BJ (cell line): ENCODE data around the gene HSPG2. TPM values are rescaled to one million over a fixed set of nuclear protein-coding genes. Genes with fewer than 3 reads are reported as not detected.

Experiments used
- CTCF ChIA-PET: fragments of 350-600 bp; formaldehyde crosslinking; extraction: SDS; loops from one replicate; lab custom pipeline; 2021; ENCODE audit warnings: antibody characterized with exemption, inconsistent platforms; lab: Yijun Ruan, JAX
- POLR2A ChIA-PET: fragments of 300-600 bp; sonication (Branson Sonifier 250); formaldehyde crosslinking; extraction: SDS; loops from one replicate; lab custom pipeline; 2021; ENCODE audit warnings: antibody characterized with exemption; lab: Charles Lee
- DNase-seq: peaks from one replicate; pipeline ENCODE4 v3.0.0-alpha.2; 2011; ENCODE audit warnings: low read depth
- H3K27me3 ChIP-seq: 2 replicates; pipeline ENCODE4 v1.6.0; 2011; ENCODE audit warnings: low read length; ENCODE audit not compliant: control insufficient read depth, insufficient read depth
- H3K36me3 ChIP-seq: 2 replicates; pipeline ENCODE4 v1.5.1; 2011; ENCODE audit warnings: low read length; ENCODE audit not compliant: control insufficient read depth, insufficient read depth
- H3K4me3 ChIP-seq: 2 replicates; pipeline ENCODE4 v1.5.1; 2011; ENCODE audit warnings: low read depth, mild to moderate bottlenecking, control low read depth, low read length
- CTCF ChIP-seq: IDR thresholded peaks from 2 replicates; pipeline ENCODE4 v1.5.1; 2011; ENCODE audit warnings: low read depth, mild to moderate bottlenecking, control low read depth, inconsistent platforms, low read length, moderate library complexity; ENCODE audit not compliant: insufficient read depth
- polyA plus RNA-seq: library from polyadenylated mRNA; depleted of rRNA; stranded (reverse); fragments of >200 nt; gene quantifications from 2 replicates; pipeline ENCODE4 v1.2.3, GENCODE V29; 2011

HSPG2 gene
- polyA plus RNA-seq, 1 experiment = 45.1 TPM

GRCh38 chr1:21894034-21894881, 42.9 kb downstream of the HSPG2 start:
- no peak for DNase-seq
- TF ChIP-seq CTCF = no peak
- ChIA-PET CTCF (no interaction called here), POLR2A (no interaction called here)
- Histone ChIP-seq H3K4me3 (no peak overlapping the region), H3K27me3 (no peaks in the 10 kb centered on the region), H3K36me3 (peaks cover 47% of the 10 kb centered on the region)

GRCh38 chr1:21893046-21893805, 43.9 kb downstream of the HSPG2 start:
- CTCF ChIA-PET = no interaction called here
- no peaks in the 10 kb centered on the region for H3K27me3 ChIP-seq
- no peak overlapping the region for H3K4me3 ChIP-seq
- POLR2A ChIA-PET = no interaction called here
- no peak for DNase-seq
- peaks cover 49% of the 10 kb centered on the region for H3K36me3 ChIP-seq
- TF ChIP-seq CTCF = no peak

GRCh38 chr1:21891621-21892479, 45.3 kb downstream of the HSPG2 start:
- DNase-seq = no peak
- no peaks in the 10 kb centered on the region for H3K27me3 ChIP-seq
- TF ChIP-seq CTCF = no peak
- CTCF ChIA-PET = no interaction called here
- POLR2A ChIA-PET = no interaction called here
- H3K36me3 ChIP-seq = peaks cover 59% of the 10 kb centered on the region
- H3K4me3 ChIP-seq = no peak overlapping the region

GRCh38 chr1:21891081-21891480, 46.0 kb downstream of the HSPG2 start:
- POLR2A ChIA-PET = no interaction called here
- H3K36me3 ChIP-seq = peaks cover 62% of the 10 kb centered on the region
- CTCF ChIA-PET = no interaction called here

More at GRCh38 chr1:21891081-21891480, 46.0 kb downstream of the HSPG2 start:
- Histone ChIP-seq H3K4me3 (no peak overlapping the region), H3K27me3 (no peaks in the 10 kb centered on the region)
- no peak for DNase-seq
- no peak for TF ChIP-seq CTCF
